Hepatocyte (in vitro differentiated cells): ENCODE data around the gene UGCG. TPM values are rescaled to one million over a fixed set of nuclear protein-coding genes. Genes with fewer than 3 reads are reported as not detected.
A peak's percentile ranks its signal among the peaks of the same experiment; 100 is the strongest.

Experiments
- DNase-seq: peaks from one replicate; pipeline ENCODE4 v3.0.0-alpha.2; 2016; ENCODE audit warnings: low spot score
- H2AFZ ChIP-seq: fragments of 200-600 bp; sonication (generic); 2 replicates; pipeline ENCODE4 v1.6.0; 2016; ENCODE audit warnings: antibody characterized with exemption, mild to moderate bottlenecking
- H3K27ac ChIP-seq: fragments of 200-600 bp; sonication (generic); 2 replicates; pipeline ENCODE4 v1.5.1; 2016; ENCODE audit warnings: mild to moderate bottlenecking
- H3K27me3 ChIP-seq: fragments of 200-600 bp; sonication (generic); 2 replicates; pipeline ENCODE4 v1.6.1; 2016
- H3K36me3 ChIP-seq: fragments of 200-600 bp; sonication (generic); replicated peaks from 2 replicates; pipeline ENCODE4 v1.5.1; 2016; ENCODE audit warnings: low read depth; ENCODE audit not compliant: insufficient read depth
- H3K4me1 ChIP-seq: fragments of 200-600 bp; sonication (generic); 2 replicates; pipeline ENCODE4 v1.5.1; 2016; ENCODE audit warnings: mild to moderate bottlenecking, moderate library complexity; ENCODE audit not compliant: insufficient read depth
- H3K4me2 ChIP-seq: fragments of 200-600 bp; sonication (generic); 2 replicates; pipeline ENCODE4 v1.6.0; 2016
- H3K4me3 ChIP-seq: fragments of 200-600 bp; sonication (generic); 2 replicates; pipeline ENCODE4 v1.5.1; 2016; ENCODE audit warnings: mild to moderate bottlenecking
- H3K79me2 ChIP-seq: fragments of 200-600 bp; sonication (generic); 2 replicates; pipeline ENCODE4 v1.6.0; 2017; ENCODE audit warnings: mild to moderate bottlenecking
- H3K9me2 ChIP-seq: fragments of 200-600 bp; sonication (generic); replicated peaks from 2 replicates; pipeline ENCODE4 v1.6.0; 2017; ENCODE audit warnings: mild to moderate bottlenecking; ENCODE audit not compliant: insufficient read depth
- H3K9me3 ChIP-seq: fragments of 200-600 bp; sonication (generic); 2 replicates; pipeline ENCODE4 v1.5.1; 2016; ENCODE audit warnings: low read depth, mild to moderate bottlenecking
- H4K20me1 ChIP-seq: fragments of 200-600 bp; sonication (generic); 2 replicates; pipeline ENCODE4 v1.6.0; 2016; ENCODE audit warnings: mild to moderate bottlenecking; ENCODE audit not compliant: insufficient read depth, poor library complexity, severe bottlenecking
- EZH2 ChIP-seq: fragments of 200-600 bp; sonication (generic); IDR thresholded peaks from 2 replicates; pipeline ENCODE4 v1.6.1; 2016; ENCODE audit warnings: antibody characterized with exemption, mild to moderate bottlenecking, borderline replicate concordance
- EZH2phosphoT487 ChIP-seq: fragments of 200-600 bp; sonication (generic); IDR thresholded peaks from one replicate; pipeline ENCODE4 v1.6.1; 2018; ENCODE audit warnings: antibody characterized with exemption, mild to moderate bottlenecking, low read depth, moderate library complexity; ENCODE audit not compliant: unreplicated experiment, severe bottlenecking
- WGBS: methylation state at CpG from one replicate; pipeline ENCODE4 v1.1.6; 2016; ENCODE audit warnings: low lambda C conversion rate; ENCODE audit errors: missing lambda C conversion rate; 5-methylcytosine and 5-hydroxymethylcytosine counted together
- polyA plus RNA-seq: library from polyadenylated mRNA; unstranded; fragments of >200 nt; fragmentation: Nextera tagmentation; extraction: Ambion mirVana; gene quantifications from 2 replicates; pipeline ENCODE4 v1.2.1, GENCODE V29; 2016
- total RNA-seq: library from RNA; depleted of rRNA; stranded (reverse); fragments of >200 nt; gene quantifications from 2 replicates; pipeline ENCODE4 v1.2.3, GENCODE V29; 2014
- TF ChIP-seq, protein P1 (sequence below): fragments of 200-600 bp; sonication (generic); IDR thresholded peaks from 2 replicates; pipeline ENCODE4 v1.5.1; 2016; ENCODE audit warnings: antibody characterized with exemption, mild to moderate bottlenecking; ENCODE audit not compliant: poor library complexity

Gene UGCG
- total and polyA plus RNA-seq, 2 experiments from 2014 or later = 54.6 to 107 TPM

- Histone ChIP-seq H3K4me2 (peak overlapping the region; percentile 73), H3K9me2 (no peaks in the 10 kb centered on the region), H2AFZ (peak overlapping the region; percentile 70), H3K4me3 (peak overlapping the region; percentile 50), H4K20me1 (peaks cover 48% of the 10 kb centered on the region), H3K4me1 (peaks cover 4% of the 10 kb centered on the region), H3K9me3 (no peaks in the 10 kb centered on the region), H3K36me3 (no peaks in the 10 kb centered on the region), H3K27me3 (no peaks in the 10 kb centered on the region), H3K79me2 (peaks cover 52% of the 10 kb centered on the region), H3K27ac (peak overlapping the region; percentile 100)
- DNase-seq = peak; percentile 83
- no peak for TF ChIP-seq EZH2phosphoT487
- TF ChIP-seq, protein P1, sequence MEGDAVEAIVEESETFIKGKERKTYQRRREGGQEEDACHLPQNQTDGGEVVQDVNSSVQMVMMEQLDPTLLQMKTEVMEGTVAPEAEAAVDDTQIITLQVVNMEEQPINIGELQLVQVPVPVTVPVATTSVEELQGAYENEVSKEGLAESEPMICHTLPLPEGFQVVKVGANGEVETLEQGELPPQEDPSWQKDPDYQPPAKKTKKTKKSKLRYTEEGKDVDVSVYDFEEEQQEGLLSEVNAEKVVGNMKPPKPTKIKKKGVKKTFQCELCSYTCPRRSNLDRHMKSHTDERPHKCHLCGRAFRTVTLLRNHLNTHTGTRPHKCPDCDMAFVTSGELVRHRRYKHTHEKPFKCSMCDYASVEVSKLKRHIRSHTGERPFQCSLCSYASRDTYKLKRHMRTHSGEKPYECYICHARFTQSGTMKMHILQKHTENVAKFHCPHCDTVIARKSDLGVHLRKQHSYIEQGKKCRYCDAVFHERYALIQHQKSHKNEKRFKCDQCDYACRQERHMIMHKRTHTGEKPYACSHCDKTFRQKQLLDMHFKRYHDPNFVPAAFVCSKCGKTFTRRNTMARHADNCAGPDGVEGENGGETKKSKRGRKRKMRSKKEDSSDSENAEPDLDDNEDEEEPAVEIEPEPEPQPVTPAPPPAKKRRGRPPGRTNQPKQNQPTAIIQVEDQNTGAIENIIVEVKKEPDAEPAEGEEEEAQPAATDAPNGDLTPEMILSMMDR = peak; percentile 35
- under 1% methylated on average over 28 of the region's 68 CpGs for WGBS
Observed at GRCh38 chr9:111896942-111897600, 457 bp downstream of the UGCG start.

GRCh38 chr9:111897601-111898137 is 1.1 kb downstream of the UGCG start:
- Histone ChIP-seq H2AFZ (peak overlapping the region; percentile 70), H3K27me3 (no peaks in the 10 kb centered on the region), H3K9me3 (no peaks in the 10 kb centered on the region), H3K4me2 (peak overlapping the region; percentile 73), H3K36me3 (no peaks in the 10 kb centered on the region), H4K20me1 (peaks cover 53% of the 10 kb centered on the region), H3K4me1 (peaks cover 10% of the 10 kb centered on the region), H3K79me2 (peaks cover 58% of the 10 kb centered on the region), H3K27ac (peak overlapping the region; percentile 100), H3K4me3 (peak overlapping the region; percentile 50), H3K9me2 (no peaks in the 10 kb centered on the region)
- TF ChIP-seq EZH2phosphoT487 (no peak), EZH2 (no peak)
- TF ChIP-seq, protein P1 = no peak
- 10% methylated on average over 12 of the region's 12 CpGs for WGBS
- DNase-seq = peak; percentile 20

DNA sequence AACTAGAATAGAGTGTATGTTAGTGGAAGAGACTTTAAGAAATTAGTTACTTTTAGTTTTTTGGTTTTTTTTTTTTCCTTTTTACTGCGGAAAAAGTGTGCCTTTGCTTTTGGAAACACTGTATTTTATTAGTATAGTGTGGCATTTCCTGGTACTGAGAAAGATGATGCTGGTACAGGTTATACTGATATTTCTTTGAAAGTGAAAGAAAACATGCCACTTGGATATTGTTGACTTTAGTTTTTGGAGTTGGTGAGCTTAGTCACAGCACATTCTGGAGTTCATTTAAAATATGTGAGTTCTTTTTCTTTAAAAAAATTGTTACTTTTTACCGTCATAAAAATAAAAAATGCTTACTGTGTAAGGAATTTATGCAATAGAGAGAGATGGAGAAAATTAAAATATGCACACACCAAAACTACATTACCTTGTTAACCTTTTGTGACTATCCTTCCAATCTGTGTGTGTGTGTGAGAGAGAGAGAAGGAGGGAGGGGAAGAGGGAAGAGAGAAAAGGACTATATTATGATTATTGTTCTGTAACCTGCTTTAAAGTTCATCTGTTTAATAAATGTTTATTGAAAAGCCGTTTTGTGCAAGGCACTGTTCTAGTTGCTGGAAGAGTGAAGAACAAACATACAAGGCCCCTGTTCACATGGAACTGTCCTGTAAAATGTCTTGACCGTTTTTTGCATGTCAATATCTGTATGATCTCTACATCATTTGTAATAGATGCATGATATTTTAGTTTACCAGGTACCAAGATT is 1.9 kb downstream of the UGCG start:
- no peaks in the 10 kb centered on the region for H3K27me3 ChIP-seq
- H3K9me2 ChIP-seq = no peaks in the 10 kb centered on the region
- peaks cover 13% of the 10 kb centered on the region for H3K4me1 ChIP-seq
- 41% methylated on average over 4 of the region's 4 CpGs for WGBS
- H3K27ac ChIP-seq = peak overlapping the region; percentile 100
- H3K79me2 ChIP-seq = peaks cover 66% of the 10 kb centered on the region
- no peaks in the 10 kb centered on the region for H3K36me3 ChIP-seq
- H4K20me1 ChIP-seq = peaks cover 59% of the 10 kb centered on the region
- no peaks in the 10 kb centered on the region for H3K9me3 ChIP-seq
- H3K4me2 ChIP-seq = peak overlapping the region; percentile 73
- DNase-seq = no peak
- H3K4me3 ChIP-seq = peak overlapping the region; percentile 50
- TF ChIP-seq EZH2phosphoT487 = no peak
- TF ChIP-seq EZH2 = no peak
- TF ChIP-seq, protein P1 = no peak
- H2AFZ ChIP-seq = no peak overlapping the region
